ENCODE results near the gene PEX26.
"Not testable (repeated sequence)": the region's sequence is repeated elsewhere in the genome, so short reads cannot be mapped to it uniquely, and the experiment has no call there.

PEX26 gene

DNA sequence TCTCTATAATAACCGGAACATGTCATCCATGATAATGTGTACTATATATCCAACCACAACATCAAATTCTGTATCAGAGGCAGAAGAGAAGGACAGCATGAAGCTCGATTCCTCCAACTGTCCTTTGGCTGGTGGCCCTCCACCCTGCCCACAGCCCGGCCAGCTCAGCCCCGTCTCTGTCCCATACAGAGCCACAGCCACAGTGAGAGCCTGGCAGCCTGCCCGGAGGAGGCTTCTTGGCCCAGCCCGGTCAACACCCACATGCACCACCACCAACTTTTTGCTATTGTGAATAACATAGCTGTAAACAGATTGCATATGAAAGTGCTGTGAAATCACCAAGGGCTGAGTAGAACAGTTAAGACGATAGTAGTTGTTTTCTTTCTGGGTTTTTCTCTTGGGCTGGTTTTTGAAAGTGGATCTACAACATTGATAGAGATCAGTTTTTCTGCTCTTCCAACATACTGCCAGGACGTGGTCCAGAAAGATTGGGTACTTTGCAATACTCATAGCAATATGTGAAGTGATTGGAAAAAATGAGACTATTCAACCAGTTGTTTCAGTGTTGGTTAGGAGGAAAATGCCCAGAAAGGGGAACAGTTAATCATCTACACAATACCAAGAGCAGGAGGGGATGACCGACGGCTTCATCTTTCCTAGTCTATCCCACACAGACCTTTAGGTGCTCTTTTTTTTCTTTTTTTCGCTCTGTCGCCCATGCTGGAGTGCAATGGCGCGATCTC lies 25.9 kb downstream of the PEX26 start:
- no peak for DNase-seq

GRCh38 chr22:18104566-18104965 lies 26.8 kb downstream of the PEX26 start:
- DNase-seq = no peak

DNA sequence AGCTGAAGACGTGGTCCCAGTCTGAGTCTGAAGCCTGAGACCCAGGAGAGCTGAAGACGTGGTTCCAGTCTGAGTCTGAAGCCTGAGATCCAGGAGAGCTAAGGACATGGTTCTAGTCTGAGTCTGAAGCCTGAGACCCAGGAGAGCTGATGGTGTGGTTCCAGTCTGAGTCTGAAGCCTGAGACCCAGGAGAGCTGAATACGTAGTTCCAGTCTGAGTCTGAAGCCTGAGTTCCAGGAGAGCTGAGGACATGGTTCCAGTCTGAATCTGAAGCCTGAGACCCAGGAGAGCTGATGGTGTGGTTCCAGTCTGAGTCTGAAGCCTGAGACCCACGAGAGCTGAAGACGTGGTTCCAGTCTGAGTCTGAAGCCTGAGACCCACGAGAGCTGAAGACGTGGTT lies 28.2 kb downstream of the PEX26 start:
- not testable (repeated sequence) for DNase-seq

DNA sequence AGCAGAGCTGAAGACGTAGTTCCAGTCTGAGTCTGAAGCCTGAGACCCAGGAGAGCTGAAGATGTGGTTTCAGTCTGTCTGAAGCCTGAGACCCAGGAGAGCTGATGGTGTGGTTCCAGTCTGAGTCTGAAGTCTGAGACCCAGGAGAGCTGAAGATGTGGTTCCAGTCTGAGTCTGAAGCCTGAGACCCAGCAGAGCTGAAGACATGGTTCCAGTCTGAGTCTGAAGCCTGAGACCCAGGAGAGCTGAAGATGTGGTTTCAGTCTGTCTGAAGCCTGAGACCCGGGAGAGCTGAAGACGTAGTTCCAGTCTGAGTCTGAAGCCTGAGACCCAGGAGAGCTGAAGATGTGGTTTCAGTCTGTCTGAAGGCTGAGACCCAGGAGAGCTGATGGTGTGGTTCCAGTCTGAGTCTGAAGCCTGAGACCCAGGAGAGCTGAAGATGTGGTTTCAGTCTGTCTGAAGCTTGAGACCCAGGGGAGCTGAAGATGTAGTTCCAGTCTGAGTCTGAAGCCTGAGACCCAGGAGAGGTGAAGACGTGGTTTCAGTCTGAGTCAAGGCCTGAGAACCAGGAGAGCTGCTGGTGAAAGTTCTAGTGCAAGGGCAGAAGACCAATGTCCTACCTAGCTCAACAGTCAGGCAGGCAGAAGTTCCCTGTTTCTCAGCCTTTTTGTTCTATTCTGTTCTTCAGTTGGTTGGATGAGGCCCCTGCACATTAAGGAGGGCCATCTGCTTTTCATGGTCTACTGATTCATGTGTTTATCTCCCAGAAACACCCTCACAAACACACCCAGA lies 29.0 kb downstream of the PEX26 start:
- not testable (repeated sequence) for DNase-seq

DNA sequence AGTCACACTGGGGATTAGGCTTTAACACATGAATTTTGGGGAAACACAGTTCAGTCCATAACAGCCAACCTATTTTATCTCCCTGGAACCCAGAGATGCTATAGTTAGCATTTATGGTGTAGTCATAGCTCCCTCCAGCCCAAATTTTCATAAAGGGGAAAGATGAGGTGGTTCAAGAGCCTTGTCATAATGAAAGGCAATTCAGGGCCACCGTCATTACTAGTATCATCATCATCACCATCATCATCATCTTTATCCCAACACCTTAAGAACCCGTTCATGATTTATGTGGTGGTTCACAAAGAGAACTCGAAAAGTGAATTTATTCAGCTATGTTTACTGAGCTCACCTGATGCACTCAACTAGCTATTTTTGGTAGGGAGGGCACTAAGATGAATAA lies 30.4 kb downstream of the PEX26 start:
- no peak for DNase-seq

DNA sequence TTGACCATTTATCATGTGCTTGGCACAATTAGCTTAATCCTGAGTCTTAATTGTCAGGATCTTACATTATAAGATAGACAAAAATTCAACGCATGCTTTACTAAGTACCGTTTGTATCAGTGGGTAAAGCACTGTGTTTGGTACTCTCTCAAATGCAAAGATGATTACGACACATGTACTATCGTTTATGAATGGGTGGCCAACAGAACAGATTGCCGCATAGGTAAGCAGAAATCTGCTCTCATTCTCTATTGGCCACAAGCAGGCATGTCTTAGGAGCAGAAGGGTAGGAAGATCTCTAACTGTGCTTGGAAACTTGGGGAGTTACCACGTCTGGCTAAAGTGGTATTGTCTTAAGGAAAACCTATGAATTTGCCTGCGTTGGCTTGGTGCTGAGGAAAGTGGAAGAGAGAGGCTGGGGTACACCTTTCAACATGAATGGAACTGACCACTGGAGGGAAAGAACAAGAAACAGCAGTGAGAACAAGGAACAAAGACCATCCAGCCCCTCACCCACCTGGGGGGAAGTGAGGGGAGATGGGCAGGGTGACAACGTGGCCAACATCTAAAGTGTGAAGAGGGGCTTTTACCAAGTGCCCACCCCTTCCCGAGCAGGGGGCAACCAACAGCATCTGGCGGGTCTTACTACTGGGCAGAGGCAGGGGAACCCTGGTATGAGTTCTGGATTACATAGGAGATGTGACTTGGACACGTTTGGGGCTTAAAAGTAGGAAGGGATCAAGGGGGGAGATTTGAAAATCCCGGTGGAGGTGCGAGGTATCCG lies 31.8 kb downstream of the PEX26 start:
- DNase-seq = no peak

DNA sequence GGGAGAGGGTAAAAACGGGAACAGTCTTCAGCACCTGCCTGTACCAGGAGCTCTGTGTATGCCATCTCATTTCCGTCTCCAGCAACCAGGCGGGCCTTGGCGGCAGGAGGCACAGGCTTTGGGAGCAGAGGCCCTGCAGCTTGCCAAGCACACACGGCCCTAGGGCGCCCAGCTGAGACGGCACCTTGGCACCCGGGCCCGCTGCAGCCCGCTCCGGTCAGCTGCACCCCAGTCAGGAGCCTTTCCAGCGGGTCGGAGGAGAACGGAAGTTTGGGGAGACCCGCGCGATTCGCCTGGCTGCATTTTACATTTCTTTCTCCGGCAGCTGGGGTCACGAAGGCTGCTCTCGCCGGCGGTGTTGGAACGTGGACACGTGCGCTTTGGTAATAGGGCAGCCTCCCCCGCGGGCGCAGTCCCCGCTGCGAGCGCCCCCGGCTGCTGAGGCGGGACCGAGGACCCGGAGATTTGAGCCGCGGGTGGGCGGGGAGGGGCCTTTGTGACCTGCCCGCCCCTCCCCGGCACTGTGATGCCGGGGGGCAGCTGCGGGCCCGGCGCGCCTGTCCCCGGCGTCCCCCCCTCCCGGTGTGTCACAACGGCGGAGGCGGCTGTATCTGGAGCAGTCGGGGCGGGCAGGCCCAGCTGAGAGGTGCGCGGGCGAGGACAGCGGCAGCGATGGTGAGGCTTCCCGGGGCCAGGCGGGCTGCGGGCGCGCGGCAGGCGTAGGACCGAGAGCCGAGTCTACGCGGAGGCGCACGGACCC lies 32.6 kb downstream of the PEX26 start, which contains the start of gene TUBA8:
TSS of gene TUBA8 (plus strand) at position 616 of the 760 bp plus-strand sequence. CDS start at position 673, 57 bp downstream.
- no peak for DNase-seq

- no peak for DNase-seq
These were observed 33.4 kb downstream of the PEX26 start for GRCh38 chr22:18110954-18111758.

- no peak for DNase-seq
These were observed 34.1 kb downstream of the PEX26 start for GRCh38 chr22:18111759-18112330.

DNA sequence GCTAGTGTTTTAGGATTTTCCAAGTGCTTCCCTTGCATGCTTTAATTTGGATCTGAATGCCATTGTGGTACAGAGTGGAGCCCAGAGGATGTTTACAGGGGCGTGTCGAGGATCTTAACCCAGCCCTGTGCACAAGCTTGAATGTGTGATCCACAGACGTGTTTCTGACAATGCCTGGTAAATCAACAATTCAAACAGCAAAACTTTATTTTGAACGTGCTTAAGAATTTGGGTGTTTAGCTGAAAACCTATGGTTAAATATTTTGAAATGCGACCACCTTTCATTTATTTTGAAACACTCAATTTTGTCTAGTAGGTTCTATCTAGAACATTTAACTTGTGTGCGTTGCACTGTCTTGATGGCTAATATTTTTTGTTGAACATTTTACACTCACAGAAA lies 34.6 kb downstream of the PEX26 start:
- no peak for DNase-seq

DNA sequence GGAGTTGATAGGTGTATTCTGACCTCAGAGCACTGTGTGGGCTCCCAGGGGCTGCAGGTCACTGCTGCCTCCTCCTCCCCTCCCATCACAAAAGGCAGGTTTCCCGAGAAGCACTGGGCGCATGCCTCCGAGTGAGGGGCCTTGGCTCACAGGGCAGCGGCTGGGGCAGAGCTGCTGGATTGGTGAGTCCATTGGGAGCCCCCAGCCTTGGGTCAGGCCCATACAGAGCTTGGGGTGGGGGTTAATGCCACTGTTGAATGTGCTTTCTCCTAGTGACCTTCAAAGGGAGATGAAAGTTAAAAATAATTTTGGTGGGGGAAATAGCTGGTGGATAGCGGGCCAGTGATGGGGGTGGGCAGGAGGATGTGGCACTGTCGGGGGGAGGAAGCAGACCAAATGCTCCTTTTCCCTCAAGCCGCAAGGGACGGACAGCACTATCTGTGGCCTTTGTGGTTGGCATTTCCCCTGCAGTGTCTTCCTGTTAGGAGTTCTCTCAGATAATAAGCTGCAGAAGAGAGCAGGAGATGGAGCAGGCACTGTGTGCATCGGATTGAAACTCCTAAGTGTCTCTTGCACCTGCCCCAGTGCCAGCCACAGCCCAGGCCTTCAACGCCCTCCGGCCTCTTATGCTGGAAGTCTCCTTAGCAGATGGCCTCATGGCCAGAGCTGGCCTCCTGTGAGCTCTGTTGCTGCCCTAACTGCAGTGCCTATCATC lies 36.0 kb downstream of the PEX26 start:
- no peak for DNase-seq

DNA sequence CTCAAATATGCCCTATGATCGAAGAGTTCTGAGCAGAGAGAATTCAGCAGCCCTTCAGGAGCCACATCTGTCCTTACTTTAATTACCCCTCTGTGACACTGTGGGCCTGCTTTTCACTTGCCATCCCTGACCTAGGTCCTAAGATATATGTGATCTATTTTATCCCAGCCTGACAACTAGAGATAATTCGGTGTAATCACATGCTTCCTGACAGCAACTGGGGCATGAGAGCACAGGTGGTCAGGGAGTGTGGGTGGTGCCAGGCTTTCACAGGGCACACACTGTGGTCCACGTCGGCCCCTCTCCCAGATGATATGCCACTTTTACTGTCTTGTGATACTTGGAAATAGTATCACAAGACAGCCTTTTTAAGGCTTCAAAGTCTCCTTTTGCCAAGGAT lies 36.7 kb downstream of the PEX26 start:
- no peak for DNase-seq

GRCh38 chr22:18114976-18115652 lies 37.3 kb downstream of the PEX26 start:
- DNase-seq = no peak

GRCh38 chr22:18115906-18116371 lies 38.1 kb downstream of the PEX26 start:
- no peak for DNase-seq

GRCh38 chr22:18116634-18117033 lies 38.8 kb downstream of the PEX26 start:
- no peak for DNase-seq

- DNase-seq = no peak
These were observed 40.6 kb downstream of the PEX26 start for GRCh38 chr22:18118345-18118915.

DNA sequence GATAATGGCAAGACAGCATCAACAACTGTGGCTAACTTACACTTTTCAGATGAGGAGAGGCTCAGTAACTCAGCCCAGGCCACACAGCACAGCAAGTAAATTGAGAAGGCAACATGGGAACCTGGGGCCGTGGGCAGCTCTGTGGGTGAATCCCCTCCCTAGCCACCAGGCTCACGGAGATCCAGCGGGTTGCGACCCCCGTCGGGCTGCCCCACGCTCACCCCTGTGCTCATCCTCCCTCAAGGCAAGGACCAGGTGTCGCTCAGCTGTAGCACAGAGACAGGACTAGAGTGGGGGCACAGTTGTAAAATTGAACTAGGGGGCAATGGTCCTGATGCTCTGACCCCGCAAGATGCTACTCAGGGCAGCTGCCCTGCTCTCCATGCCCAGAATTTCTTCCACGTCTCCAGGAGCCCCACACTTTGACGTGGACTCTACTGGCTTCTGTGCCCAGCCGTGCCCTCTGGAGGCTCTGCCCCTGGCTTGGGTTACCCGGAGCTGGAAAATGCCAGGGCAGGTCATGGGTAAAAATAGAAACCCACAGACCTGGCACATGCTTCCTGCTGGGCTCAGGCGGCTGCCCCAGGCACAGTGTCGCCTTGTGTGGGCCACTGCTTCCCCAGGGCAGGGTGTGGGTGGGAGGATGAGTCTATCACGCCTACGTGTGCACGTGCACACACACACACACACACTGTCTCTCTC lies 41.8 kb downstream of the PEX26 start:
- DNase-seq = no peak

DNA sequence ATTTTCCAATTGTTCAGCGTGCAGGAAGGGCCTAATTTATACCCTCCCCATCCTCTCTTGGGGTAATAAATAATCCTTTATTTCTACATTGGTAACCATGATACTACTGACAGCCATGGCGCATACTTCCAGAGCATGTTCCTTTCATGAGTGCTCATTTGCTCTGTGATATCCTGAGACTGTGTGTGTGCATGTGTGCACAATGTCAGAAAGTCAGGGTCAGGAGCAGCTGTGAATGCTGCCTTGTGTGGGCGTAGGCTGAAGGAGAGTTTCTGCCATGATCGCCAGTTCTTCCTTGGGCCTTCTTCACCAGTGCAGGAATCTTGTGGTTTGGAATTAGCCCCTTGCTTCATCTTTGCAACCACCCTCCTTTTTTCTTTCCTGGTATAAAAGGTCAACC lies 43.1 kb downstream of the PEX26 start:
- no peak for DNase-seq

DNA sequence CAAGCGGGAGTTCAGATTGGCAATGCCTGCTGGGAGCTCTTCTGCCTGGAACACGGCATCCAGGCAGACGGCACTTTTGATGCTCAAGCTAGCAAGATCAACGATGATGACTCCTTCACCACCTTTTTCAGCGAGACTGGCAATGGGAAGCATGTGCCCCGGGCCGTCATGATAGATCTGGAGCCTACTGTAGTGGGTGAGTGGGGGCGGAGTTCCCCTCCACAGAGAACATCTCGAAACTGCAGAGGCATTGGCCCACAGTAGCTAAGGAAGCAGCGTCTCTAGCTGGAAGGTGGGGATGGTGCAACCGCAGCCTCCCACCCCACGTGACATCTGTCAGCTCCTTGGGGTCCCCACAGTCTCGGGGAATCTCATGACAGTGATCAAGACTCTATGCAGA lies 43.7 kb downstream of the PEX26 start:
- no peak for DNase-seq
